NB4 (cell line): ENCODE measurements around the gene RPL36.

Experiments
- TF ChIP-seq, protein P1 (sequence below): IDR thresholded peaks from one replicate; pipeline ENCODE4 v1.5.1; 2012; ENCODE audit warnings: low read depth, low read length
- TF ChIP-seq, protein P2 (sequence below): IDR thresholded peaks from 2 replicates; pipeline ENCODE4 v1.6.1; 2011; ENCODE audit warnings: low read depth, low read length

DNA sequence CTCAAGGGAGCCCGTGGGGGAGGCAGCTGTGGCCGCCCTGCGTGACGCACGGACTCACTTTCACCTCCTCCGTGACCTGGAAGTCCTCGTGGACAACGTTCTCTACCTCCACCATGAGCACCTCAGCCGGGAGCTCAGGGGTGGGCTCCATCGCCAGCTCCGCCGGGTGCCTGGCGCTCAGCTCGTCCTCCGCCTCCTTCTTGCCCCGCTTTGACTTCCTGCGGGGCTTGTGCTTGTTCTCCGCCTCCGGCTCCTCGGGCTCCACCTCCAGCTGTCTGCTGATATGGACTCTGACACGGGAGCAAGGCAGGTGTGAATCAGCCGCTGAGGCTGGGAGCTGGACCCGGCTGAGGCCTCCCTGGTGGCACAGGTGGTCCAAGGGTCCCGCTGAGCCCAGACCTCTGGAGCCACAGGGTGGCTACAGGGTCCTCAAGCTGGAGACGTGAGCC is 21.6 kb downstream of the RPL36 start:
- TF ChIP-seq, protein P1, sequence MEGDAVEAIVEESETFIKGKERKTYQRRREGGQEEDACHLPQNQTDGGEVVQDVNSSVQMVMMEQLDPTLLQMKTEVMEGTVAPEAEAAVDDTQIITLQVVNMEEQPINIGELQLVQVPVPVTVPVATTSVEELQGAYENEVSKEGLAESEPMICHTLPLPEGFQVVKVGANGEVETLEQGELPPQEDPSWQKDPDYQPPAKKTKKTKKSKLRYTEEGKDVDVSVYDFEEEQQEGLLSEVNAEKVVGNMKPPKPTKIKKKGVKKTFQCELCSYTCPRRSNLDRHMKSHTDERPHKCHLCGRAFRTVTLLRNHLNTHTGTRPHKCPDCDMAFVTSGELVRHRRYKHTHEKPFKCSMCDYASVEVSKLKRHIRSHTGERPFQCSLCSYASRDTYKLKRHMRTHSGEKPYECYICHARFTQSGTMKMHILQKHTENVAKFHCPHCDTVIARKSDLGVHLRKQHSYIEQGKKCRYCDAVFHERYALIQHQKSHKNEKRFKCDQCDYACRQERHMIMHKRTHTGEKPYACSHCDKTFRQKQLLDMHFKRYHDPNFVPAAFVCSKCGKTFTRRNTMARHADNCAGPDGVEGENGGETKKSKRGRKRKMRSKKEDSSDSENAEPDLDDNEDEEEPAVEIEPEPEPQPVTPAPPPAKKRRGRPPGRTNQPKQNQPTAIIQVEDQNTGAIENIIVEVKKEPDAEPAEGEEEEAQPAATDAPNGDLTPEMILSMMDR: no peak
- TF ChIP-seq, protein P2, sequence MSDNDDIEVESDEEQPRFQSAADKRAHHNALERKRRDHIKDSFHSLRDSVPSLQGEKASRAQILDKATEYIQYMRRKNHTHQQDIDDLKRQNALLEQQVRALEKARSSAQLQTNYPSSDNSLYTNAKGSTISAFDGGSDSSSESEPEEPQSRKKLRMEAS: no peak
